Naive B cell (primary cell): Measurements from ENCODE around the gene CBX6. TPM values are rescaled to one million over a fixed set of nuclear protein-coding genes. Genes with fewer than 3 reads are reported as not detected.

Experiments
- ATAC-seq, 2 donors: fragments of 150-1000 bp; cut with Tn5 transposase; 2 replicates each; pipeline ENCODE4 v1.10.0; 2021; ENCODE audit warnings: low read depth in 2 of 2, mild to moderate bottlenecking in 2 of 2, moderate library complexity in 2 of 2
- DNase-seq: peaks from one replicate; pipeline ENCODE4 v3.0.0; 2022
- H3K27ac Mint-ChIP-seq, 6 donors: one replicate each; pipeline ENCODE4 v1.8.0; 2020 to 2022; ENCODE audit warnings: mild to moderate bottlenecking in 6 of 6, mixed read lengths in 6 of 6, moderate library complexity in 5 of 6, inconsistent platforms in 2 of 6
- H3K27me3 Mint-ChIP-seq, 3 donors: one replicate each; pipeline ENCODE4 v1.8.0; 2021 to 2022; ENCODE audit warnings: mixed read lengths in 3 of 3, mild to moderate bottlenecking in 1 of 3
- H3K36me3 Mint-ChIP-seq, 2 donors: one replicate each; pipeline ENCODE4 v1.8.0; 2020 to 2022; ENCODE audit warnings: mixed read lengths in 2 of 2, inconsistent platforms in 1 of 2, mild to moderate bottlenecking in 1 of 2
- H3K4me1 Mint-ChIP-seq, 3 donors: one replicate each; pipeline ENCODE4 v1.8.0; 2020 to 2022; ENCODE audit warnings: mixed read lengths in 3 of 3, inconsistent platforms in 1 of 3, mild to moderate bottlenecking in 1 of 3, moderate library complexity in 1 of 3
- H3K4me3 Mint-ChIP-seq, 8 donors: one replicate each; pipeline ENCODE4 v1.8.0; 2020 to 2022; ENCODE audit warnings: mild to moderate bottlenecking in 8 of 8, mixed read lengths in 8 of 8, moderate library complexity in 8 of 8, inconsistent platforms in 2 of 8
- H3K9me3 Mint-ChIP-seq, 7 donors: one replicate each; pipeline ENCODE4 v1.8.0; 2020 to 2022; ENCODE audit warnings: mixed read lengths in 7 of 7, mild to moderate bottlenecking in 5 of 7, inconsistent platforms in 2 of 7, moderate library complexity in 1 of 7
- polyA plus RNA-seq, 6 donors: library from polyadenylated mRNA; unstranded; fragments of 300-500 nt; fragmentation: Illumina TruSeq; gene quantifications; one replicate each; pipeline ENCODE4 v1.2.3, GENCODE V29; 2021; ENCODE audit warnings: low read depth in 6 of 6

The CBX6 gene
- polyA plus RNA-seq, 6 donors from 2014 or later, result 1.1 to 5.0 (median 3.7) TPM

DNA sequence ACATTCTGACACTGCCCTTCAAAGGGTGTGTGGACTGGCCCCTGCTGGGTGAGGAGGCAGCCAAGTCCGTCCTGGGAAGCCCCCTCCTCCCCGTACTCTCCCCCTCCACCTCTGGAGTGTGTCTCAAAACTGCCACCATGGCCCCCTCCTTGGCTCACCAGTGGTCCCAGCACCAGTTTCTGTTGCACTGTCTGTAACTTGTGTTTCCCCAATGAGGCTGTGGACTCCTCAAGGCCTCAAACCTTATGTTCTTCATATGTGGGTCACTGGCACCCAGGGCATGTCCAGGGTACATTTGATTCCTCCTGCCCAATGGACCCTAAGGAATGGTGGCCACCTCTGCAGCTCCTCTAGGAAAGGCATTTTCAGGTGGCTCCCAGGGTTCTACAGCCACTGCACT is 21.6 kb downstream of the CBX6 start:
- Mint-ChIP-seq H3K36me3 (no peaks in the 10 kb centered on the region), H3K27ac (peak overlapping the region in 1 of 6 donors; percentile 56), H3K4me1 (no peaks in the 10 kb centered on the region), H3K4me3 (no peak overlapping the region), H3K9me3 (no peaks in the 10 kb centered on the region), H3K27me3 (peaks cover 34 to 64% (median 43%) of the 10 kb centered on the region in 3 donors)
- DNase-seq (no peak), ATAC-seq (no peak)

DNA sequence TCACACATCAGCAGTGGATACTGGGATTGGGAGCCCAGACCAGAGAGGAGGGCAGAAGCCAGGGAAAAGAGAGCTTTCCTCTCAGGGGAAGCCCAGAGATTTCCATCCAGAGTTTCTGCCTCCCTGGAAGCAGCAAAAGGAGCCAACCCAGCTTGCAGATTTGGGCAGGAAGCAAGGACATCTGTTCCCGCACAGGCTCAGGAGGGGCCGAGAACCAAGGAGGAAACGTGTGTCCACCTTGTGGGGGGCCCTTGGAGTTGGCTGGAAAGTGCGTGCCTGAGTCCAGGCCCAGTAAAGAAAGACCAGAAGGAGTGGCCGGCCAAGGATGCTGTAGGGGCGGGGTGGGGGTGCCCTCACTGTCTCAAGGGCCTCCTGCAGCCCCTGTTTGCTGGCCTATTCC is 22.2 kb downstream of the CBX6 start:
- peaks cover 37 to 66% (median 43%) of the 10 kb centered on the region in 3 donors for H3K27me3 Mint-ChIP-seq
- no peaks in the 10 kb centered on the region for H3K36me3 Mint-ChIP-seq
- H3K27ac Mint-ChIP-seq, result no peak overlapping the region
- peaks cover 0 to 1% (median 0%) of the 10 kb centered on the region in 3 donors for H3K4me1 Mint-ChIP-seq
- ATAC-seq (no peak), DNase-seq (no peak)
- no peak overlapping the region for H3K4me3 Mint-ChIP-seq
- H3K9me3 Mint-ChIP-seq, result no peaks in the 10 kb centered on the region

- Mint-ChIP-seq H3K4me1 (peaks cover 9 to 15% (median 15%) of the 10 kb centered on the region in 3 donors), H3K36me3 (peaks cover 0 to 8% of the 10 kb centered on the region in 2 donors), H3K27me3 (peaks cover 40 to 72% (median 65%) of the 10 kb centered on the region in 3 donors), H3K9me3 (no peaks in the 10 kb centered on the region), H3K27ac (no peak overlapping the region), H3K4me3 (no peak overlapping the region)
- DNase-seq (no peak), ATAC-seq (no peak)
Measured at GRCh38 chr22:38846412-38846811, 25.6 kb downstream of the CBX6 start.

GRCh38 chr22:38845004-38845740 is 26.8 kb downstream of the CBX6 start:
- Mint-ChIP-seq H3K4me3 (peak overlapping the region; percentile 45 to 81 (median 61)), H3K4me1 (peaks cover 10 to 15% (median 15%) of the 10 kb centered on the region in 3 donors), H3K27ac (no peak overlapping the region), H3K27me3 (peaks cover 50 to 73% (median 69%) of the 10 kb centered on the region in 3 donors), H3K9me3 (no peaks in the 10 kb centered on the region), H3K36me3 (peaks cover 0 to 8% of the 10 kb centered on the region in 2 donors)
- ATAC-seq (no peak), DNase-seq (no peak)

DNA sequence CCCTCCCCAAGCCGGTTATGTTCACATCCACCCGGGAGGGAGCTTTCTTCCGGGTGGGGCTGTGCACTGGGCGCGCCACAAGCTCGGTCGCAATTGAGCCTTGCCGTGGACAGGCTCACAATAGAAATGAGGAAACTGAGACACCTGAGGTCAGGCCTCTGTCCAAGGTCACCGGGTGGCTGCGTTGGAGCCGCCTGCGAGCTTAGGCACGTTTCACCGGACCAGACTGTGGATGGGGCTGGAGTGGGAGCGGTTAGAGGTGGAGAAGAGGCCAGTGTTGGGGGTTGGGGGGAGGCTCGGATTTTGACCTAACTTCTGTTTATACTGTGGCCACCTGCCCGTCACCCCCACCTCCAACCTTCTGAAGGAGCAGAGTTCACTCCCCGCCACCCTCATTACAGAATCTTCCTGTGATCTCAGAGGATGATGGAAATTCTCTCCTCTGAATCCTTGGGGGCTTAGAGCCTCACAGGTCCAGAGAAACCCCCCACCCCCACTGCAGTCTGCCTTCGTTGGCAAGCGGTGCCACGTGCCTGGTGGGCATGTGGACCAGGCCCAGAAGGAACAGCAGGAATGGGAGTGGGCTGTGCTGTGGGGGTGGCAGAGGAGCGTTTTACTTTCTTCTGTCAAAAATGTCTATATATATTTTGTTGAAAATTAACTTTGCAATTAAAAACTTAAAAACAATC is 27.6 kb downstream of the CBX6 start:
- no peaks in the 10 kb centered on the region for H3K9me3 Mint-ChIP-seq
- peaks cover 0 to 8% of the 10 kb centered on the region in 2 donors for H3K36me3 Mint-ChIP-seq
- ATAC-seq (no peak), DNase-seq (no peak)
- H3K4me3 Mint-ChIP-seq, result peak overlapping the region; percentile 45 to 85 (median 64)
- H3K4me1 Mint-ChIP-seq, result peaks cover 13 to 15% (median 15%) of the 10 kb centered on the region in 3 donors
- H3K27ac Mint-ChIP-seq, result peak overlapping the region in 2 of 6 donors; percentile 61 to 76
- H3K27me3 Mint-ChIP-seq, result peaks cover 54 to 76% (median 70%) of the 10 kb centered on the region in 3 donors

- Mint-ChIP-seq H3K27ac (peak within 1 kb of the TSS in 2 of 6 donors; percentile 61 to 76), H3K4me3 (peak within 1 kb of the TSS; percentile 81 to 92 (median 84)), H3K9me3 (no peaks in the 10 kb centered on the region), H3K4me1 (peaks cover 13 to 15% (median 15%) of the 10 kb centered on the region in 3 donors), H3K27me3 (peaks cover 52 to 76% (median 67%) of the 10 kb centered on the region in 3 donors), H3K36me3 (peaks cover 0 to 8% of the 10 kb centered on the region in 2 donors)
- peak; percentile 49 to 54 for ATAC-seq
- DNase-seq, result peak; percentile 11
Measured at GRCh38 chr22:38843657-38844314, 28.2 kb downstream of the CBX6 start, which contains the start of gene NPTXR. NPTXR (minus strand) TSS chr22:38844028.

DNA sequence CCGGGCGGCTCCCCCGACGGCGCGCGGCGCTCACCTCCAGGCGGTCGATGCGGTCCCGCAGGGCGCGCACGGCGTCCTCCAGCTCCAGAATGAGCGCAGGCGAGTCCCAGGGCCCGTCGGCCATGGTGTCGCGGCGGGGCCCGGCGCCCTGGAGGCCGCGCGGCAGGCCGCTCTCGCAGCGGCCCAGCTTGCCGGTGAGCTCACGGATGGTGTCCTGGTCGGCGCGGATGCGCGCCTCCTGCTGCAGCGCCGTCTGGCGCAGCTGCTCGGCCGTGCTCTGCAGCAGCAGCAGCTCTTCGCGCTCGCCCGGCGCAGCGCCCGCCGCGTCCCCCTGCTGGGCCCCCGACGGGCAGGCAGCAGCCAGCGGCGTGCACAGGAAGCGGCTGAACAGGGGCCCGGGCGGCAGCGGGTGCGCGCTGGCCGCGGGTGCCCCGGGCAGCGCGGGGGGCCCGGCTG is 28.8 kb downstream of the CBX6 start:
- H3K27me3 Mint-ChIP-seq, result peaks cover 54 to 80% (median 73%) of the 10 kb centered on the region in 3 donors
- no peak overlapping the region for H3K27ac Mint-ChIP-seq
- H3K4me3 Mint-ChIP-seq, result peak overlapping the region in 2 of 8 donors; percentile 50 to 83
- ATAC-seq (peak; percentile 89), DNase-seq (peak; percentile 48)
- no peaks in the 10 kb centered on the region for H3K9me3 Mint-ChIP-seq
- peaks cover 0 to 8% of the 10 kb centered on the region in 2 donors for H3K36me3 Mint-ChIP-seq
- H3K4me1 Mint-ChIP-seq, result peaks cover 13 to 15% (median 15%) of the 10 kb centered on the region in 3 donors

GRCh38 chr22:38842512-38843200 is 29.4 kb downstream of the CBX6 start:
- Mint-ChIP-seq H3K9me3 (no peaks in the 10 kb centered on the region), H3K27me3 (peaks cover 54 to 82% (median 72%) of the 10 kb centered on the region in 3 donors), H3K4me1 (peaks cover 13 to 15% (median 15%) of the 10 kb centered on the region in 3 donors), H3K4me3 (peak overlapping the region; percentile 81 to 92 (median 84)), H3K27ac (peak overlapping the region in 1 of 6 donors; percentile 47), H3K36me3 (peaks cover 0 to 8% of the 10 kb centered on the region in 2 donors)
- DNase-seq, result no peak
- ATAC-seq, result no peak

- H3K4me3 Mint-ChIP-seq, result peak overlapping the region in 2 of 8 donors; percentile 85 to 87
- peaks cover 0 to 8% of the 10 kb centered on the region in 2 donors for H3K36me3 Mint-ChIP-seq
- H3K9me3 Mint-ChIP-seq, result no peaks in the 10 kb centered on the region
- ATAC-seq, result no peak
- peaks cover 52 to 78% (median 69%) of the 10 kb centered on the region in 3 donors for H3K27me3 Mint-ChIP-seq
- peaks cover 13 to 15% (median 15%) of the 10 kb centered on the region in 3 donors for H3K4me1 Mint-ChIP-seq
- no peak for DNase-seq
- H3K27ac Mint-ChIP-seq, result no peak overlapping the region
Measured at GRCh38 chr22:38841635-38842034, 30.4 kb downstream of the CBX6 start.

- no peaks in the 10 kb centered on the region for H3K9me3 Mint-ChIP-seq
- no peak overlapping the region for H3K27ac Mint-ChIP-seq
- H3K27me3 Mint-ChIP-seq, result peaks cover 52 to 77% (median 65%) of the 10 kb centered on the region in 3 donors
- DNase-seq (no peak), ATAC-seq (no peak)
- H3K4me3 Mint-ChIP-seq, result no peak overlapping the region
- peaks cover 13 to 15% (median 15%) of the 10 kb centered on the region in 3 donors for H3K4me1 Mint-ChIP-seq
- H3K36me3 Mint-ChIP-seq, result peaks cover 0 to 8% of the 10 kb centered on the region in 2 donors
Measured at GRCh38 chr22:38841211-38841610, 30.8 kb downstream of the CBX6 start.

DNA sequence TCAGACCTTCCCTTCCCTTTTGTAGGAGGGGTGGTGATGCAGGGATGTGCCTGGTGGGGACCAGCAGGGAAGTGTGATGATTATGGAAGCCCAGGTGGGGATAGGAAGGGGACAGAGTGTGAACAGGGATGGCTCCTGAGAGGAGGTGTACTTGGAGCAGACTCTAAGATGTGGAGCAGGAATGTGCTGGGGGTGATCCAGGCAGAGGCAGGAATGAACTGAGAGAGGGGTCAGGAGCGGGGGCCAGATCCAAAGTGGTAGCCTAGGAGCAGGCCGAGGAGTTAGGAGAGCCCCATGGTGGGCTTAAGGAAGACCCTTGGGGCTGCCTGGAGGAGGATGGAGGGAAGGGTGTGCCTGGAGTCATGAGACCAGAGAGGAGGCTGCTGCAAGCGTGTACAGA is 31.9 kb downstream of the CBX6 start:
- H3K27me3 Mint-ChIP-seq, result peaks cover 52 to 77% (median 69%) of the 10 kb centered on the region in 3 donors
- ATAC-seq (no peak), DNase-seq (no peak)
- H3K36me3 Mint-ChIP-seq, result peaks cover 0 to 8% of the 10 kb centered on the region in 2 donors
- H3K4me3 Mint-ChIP-seq, result peak overlapping the region in 3 of 8 donors; percentile 48 to 73 (median 62)
- H3K9me3 Mint-ChIP-seq, result no peaks in the 10 kb centered on the region
- H3K27ac Mint-ChIP-seq, result peak overlapping the region in 1 of 6 donors; percentile 58
- H3K4me1 Mint-ChIP-seq, result peaks cover 13 to 15% (median 15%) of the 10 kb centered on the region in 3 donors

DNA sequence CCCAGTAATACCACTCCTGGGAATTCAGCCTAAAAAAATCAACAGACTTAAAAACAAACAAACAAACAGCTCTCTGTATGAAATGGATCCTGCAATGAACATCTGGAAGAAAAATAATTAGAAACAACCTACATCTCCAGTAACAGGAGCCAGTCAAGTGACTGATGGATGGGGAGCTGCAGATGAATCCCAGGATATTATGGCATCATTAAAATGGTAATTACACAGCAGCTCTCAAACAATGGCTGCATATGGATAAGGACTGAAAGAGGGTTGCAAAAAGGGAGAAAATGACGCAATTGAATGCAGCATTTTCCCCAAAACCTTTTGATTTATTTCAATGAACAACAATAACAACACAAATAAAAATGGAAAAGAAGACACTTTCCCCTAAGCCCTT is 32.3 kb downstream of the CBX6 start:
- peak overlapping the region in 1 of 8 donors; percentile 31 for H3K4me3 Mint-ChIP-seq
- peaks cover 50 to 74% (median 69%) of the 10 kb centered on the region in 3 donors for H3K27me3 Mint-ChIP-seq
- peaks cover 13 to 15% (median 13%) of the 10 kb centered on the region in 3 donors for H3K4me1 Mint-ChIP-seq
- no peak for ATAC-seq
- H3K36me3 Mint-ChIP-seq, result peaks cover 0 to 8% of the 10 kb centered on the region in 2 donors
- no peak for DNase-seq
- no peaks in the 10 kb centered on the region for H3K9me3 Mint-ChIP-seq
- peak overlapping the region in 1 of 6 donors; percentile 58 for H3K27ac Mint-ChIP-seq
